D721Med (cell line): ENCODE data around the gene RPL5.

ENCODE experiments used
- DNase-seq: peaks from one replicate; pipeline ENCODE4 v3.0.0; 2011; ENCODE audit warnings: low spot score; ENCODE audit not compliant: insufficient read length
- FAIRE-seq: peaks from 2 replicates; lab custom pipeline; 2011; peaks lifted over from hg19 to GRCh38; lab: Jason Lieb, UNC
- TF ChIP-seq, protein P1 (sequence below): IDR thresholded peaks from 2 replicates; pipeline ENCODE4 v1.5.1; 2012; ENCODE audit warnings: mild to moderate bottlenecking, control low read depth; ENCODE audit not compliant: insufficient read depth; ENCODE audit errors: missing control alignments

Gene RPL5

DNA sequence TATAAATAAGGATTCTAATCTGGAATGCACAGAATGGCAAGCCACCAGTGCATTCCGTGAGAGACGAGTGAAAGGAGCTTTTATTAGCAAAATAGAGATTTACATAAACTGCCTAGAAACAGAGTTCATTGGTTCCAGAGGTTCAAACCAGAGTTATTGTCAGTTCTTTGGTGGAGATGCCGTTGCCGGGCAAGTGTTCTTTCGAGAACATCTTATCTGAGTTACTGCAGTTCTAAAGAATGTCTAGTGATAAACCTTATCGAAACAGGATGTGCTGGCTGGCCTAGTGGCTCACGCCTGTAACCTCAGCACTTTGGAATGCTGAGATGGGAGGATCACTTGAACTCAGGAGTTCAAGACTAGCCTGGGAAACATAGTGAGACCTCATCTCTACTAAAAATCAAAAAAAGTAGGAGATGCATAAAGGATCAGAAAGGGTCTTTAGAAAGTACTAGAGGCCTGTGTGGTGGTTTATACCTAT is 27.1 kb upstream of the RPL5 start:
- TF ChIP-seq, protein P1, sequence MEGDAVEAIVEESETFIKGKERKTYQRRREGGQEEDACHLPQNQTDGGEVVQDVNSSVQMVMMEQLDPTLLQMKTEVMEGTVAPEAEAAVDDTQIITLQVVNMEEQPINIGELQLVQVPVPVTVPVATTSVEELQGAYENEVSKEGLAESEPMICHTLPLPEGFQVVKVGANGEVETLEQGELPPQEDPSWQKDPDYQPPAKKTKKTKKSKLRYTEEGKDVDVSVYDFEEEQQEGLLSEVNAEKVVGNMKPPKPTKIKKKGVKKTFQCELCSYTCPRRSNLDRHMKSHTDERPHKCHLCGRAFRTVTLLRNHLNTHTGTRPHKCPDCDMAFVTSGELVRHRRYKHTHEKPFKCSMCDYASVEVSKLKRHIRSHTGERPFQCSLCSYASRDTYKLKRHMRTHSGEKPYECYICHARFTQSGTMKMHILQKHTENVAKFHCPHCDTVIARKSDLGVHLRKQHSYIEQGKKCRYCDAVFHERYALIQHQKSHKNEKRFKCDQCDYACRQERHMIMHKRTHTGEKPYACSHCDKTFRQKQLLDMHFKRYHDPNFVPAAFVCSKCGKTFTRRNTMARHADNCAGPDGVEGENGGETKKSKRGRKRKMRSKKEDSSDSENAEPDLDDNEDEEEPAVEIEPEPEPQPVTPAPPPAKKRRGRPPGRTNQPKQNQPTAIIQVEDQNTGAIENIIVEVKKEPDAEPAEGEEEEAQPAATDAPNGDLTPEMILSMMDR, result no peak
- FAIRE-seq (no peak), DNase-seq (no peak)

DNA sequence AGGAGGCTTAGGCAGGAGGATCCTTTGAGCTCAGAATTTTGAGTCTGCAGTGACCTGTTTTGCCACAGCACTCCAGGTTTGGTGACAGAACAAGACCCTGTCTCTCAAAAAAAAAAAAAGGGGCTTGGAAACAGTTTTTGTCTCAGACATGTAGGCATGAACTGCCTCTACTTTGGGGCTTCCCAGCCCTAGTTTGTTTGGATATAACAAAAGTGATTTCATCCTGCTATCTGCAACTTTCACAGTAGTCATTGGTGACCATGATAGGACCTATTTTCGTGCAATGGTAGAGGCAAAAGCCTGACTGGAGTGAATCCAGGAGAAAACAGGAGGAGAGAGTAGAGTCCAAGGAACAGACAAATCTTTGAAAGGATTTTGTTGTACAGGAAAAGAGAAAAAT is 26.6 kb upstream of the RPL5 start:
- DNase-seq (no peak), FAIRE-seq (no peak)
- TF ChIP-seq, protein P1, result no peak

DNA sequence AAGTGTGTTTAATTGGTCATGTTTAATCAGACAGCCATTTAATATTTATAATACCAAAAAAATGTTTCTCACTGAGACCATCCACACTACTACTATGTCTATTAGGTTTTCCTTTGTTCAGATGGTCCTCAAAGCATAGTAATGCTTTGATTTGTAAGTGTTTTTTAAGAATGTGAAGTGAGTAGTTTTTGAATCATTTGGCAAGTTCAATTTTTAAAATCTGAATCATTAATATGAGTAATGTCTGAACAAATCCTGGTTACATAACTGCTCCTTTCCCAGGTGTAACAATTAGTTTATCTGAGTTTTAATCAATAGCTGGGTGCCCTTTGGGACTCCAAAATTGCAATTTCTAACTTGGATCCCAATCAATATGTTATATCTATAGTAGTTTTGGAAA is 23.5 kb upstream of the RPL5 start:
- FAIRE-seq, result no peak
- TF ChIP-seq, protein P1, result no peak
- DNase-seq, result no peak

DNA sequence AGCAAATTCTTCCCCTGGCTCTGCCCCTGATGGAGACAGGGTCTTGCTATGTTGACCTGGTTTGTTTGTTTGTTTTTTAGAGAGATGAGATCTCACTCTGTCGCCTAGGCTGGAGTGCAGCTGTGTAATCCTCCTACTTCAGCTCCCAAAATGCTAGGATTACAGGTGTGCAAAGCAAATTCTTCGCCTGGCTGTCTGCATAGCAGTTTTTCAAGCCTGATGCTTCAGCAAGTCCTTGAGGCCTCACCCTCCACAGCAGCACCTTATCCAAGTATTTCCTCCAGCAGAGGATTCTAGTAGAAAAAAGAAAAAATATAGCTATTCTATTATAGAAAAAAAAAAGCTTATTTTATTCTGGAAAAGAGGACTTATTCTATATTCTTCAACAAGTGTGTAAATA is 15.1 kb upstream of the RPL5 start:
- TF ChIP-seq, protein P1, result no peak
- FAIRE-seq, result no peak
- no peak for DNase-seq

DNA sequence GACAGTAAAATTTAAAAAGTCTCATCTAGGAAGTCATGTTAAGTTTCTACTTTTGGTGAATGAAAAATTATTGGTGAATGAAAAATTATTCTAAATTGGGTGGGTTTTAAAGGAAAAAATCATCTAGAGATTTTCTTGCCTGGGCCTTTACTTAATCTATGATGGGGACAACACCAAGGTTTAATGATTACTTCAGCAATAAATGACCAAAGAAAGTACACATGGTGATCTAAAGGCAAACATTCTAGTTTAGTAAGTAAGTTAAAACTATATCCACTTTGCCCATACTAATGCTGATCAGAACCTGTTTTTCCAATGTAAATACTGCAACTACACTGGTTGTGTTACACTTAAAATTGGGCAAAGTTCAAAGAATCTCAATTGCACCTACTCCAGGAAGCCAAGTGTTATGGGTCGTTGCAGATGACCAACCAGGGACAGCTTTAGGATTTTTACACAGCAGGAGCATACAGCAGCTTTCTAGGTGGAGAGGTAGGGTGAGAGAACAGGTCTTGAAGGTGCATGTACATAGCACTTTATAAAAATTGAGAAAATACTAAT is 14.6 kb upstream of the RPL5 start:
- FAIRE-seq, result no peak

DNA sequence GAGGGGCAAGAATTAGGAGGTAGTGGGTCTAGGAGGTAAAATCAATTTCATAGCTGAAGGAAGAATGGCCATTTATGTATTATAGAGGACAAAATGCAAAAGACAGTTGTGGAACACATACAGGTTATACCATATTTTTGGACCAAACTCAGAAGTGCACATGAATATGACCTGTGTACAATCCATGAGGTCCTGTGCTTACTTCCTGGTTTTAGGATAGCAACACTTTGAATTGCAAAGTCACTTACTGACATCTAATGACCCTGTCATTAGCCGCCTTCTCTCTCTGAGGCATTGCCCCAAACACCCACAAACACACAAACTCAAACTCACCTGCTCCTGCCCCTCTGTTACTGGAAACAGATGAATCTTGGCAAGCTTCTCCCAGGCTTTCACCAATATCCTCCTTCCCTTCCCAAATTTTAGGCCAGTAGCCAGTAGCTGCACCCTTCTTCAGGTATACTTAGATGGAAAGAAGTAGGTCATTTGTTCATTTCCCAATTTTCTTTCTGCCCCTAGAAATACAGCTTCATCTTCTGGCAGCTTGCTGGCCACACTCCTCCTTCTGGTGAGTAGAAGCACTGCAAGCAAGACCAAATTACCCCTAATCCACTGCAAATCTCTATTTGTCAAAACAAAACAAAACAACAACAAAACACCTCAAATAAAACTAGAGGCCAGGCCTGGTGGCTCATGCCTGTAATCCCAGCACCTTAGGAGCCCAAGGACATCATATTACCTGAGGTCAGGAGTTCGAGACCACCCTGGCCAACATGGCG is 13.7 kb upstream of the RPL5 start:
- DNase-seq (no peak), FAIRE-seq (no peak)
- TF ChIP-seq, protein P1, result peak; percentile 70

More for the DNA sequence above, 14.6 kb upstream of the RPL5 start:
- DNase-seq, result no peak
- TF ChIP-seq, protein P1, result no peak

DNA sequence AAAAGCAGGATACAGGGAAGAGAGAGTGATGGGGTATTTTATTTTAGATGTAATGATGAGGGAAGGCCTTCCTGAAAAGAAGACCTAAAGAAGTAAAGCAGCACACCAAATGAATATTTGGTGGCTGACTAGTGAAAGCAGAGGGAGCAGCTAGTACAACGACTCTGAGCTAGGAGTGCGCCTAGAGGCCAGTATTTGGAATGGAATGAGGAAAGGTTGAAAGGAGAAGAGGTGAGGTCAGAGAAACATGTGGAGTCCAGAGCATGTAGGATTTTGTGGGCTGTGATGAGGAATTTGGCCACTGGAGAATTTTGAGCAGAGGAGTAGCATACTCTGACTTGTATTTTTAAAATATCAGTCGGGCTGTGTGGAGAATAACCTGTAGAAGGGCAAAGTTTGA is 11.8 kb upstream of the RPL5 start:
- TF ChIP-seq, protein P1, result no peak
- DNase-seq (no peak), FAIRE-seq (no peak)
